Astrocyte of the hippocampus (primary cell): ENCODE results near the gene SAMD13.
"Not testable (repeated sequence)": the region's sequence is repeated elsewhere in the genome, so short reads cannot be mapped to it uniquely, and the experiment has no call there.

Experiments
- DNase-seq: peaks from one replicate; pipeline ENCODE4 v3.0.0; 2011; ENCODE audit warnings: low read depth, low spot score

Gene SAMD13

DNA sequence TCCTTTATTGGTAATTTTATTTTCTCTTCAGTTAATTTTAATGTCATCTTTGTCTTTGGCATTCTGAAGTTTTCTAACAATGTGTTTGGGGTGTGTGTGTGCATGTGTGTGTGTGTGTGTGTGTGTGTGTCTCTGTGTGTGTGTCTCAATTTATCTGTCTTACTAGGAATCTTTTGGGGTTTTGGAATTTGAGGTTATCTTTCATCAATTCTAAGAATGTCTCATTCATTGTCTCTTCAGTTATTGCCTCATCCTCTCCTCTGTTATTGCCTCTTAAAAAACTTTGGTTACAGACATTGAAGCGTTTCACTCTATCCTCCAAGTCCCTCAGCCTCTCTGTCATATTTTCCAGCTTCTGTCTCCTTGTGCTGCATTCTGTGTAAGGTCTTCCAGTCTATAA lies 18.1 kb upstream of the SAMD13 start:
- no peak for DNase-seq

DNA sequence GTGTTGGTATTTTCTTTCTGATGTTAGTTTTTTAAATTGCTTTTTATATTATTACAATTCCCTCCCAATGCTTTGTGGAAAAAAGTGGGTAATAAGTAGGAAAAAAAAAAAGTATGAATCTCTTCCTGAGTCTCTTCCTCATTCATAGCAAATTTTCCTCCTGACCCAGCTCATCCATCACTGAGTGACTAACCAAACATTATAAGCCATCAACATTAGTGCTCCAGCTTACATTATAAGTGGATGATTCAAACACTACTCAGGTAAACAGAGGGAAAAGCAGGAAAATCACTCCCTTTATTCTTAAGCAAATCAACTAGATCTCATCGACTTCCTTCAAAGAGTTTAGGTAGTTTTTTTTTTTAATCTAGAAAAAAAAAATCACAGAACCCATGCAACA lies 15.4 kb upstream of the SAMD13 start:
- no peak for DNase-seq

DNA sequence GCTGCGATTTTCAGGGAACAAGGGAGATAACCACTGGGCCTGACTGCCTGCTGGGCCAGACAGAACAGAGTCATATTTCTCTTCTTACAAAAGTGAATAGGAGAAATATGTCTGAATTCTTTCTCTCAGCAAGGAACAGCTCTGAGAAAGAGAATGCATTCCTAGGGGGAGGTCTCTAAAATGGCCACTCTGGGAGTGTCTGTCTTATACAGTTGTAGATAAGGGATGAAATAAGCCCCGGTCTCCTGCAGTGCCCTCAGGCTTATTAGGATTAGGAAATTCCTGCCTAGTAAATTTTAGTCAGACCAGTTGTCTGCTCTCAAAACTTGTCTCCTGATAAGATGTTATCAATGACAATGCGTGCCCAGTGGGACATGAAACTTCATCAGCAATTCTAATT lies 14.1 kb upstream of the SAMD13 start:
- not testable (repeated sequence) for DNase-seq

DNA sequence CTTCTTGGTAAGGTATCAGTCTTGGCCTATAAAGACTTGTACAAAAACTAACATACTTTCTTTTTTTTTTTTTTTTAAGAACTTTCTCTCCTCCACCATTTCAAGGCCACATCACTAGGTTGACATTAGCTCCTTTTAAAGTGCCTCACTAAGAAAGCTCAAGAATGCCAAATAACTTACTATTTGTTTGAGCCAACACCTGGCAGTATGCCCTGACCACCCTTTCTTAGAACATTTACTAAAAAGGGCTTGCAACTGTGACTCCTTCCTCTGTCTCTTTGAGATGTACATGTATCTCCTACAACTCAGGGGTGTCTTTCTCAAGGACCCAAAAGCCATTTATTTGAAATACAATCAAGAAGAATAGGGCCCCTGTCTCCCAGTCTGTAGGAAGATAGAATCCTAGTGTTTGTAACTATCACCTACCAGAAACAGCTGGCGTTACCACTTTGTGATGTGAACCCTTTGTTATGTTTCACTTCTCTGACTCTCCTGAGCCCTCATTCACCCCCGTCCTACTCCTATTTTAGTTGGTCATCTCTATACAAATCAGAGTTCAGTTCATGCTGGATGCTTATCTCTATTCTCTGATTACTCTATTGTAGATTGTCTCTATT lies 12.2 kb upstream of the SAMD13 start:
- DNase-seq = peak; percentile 60

DNA sequence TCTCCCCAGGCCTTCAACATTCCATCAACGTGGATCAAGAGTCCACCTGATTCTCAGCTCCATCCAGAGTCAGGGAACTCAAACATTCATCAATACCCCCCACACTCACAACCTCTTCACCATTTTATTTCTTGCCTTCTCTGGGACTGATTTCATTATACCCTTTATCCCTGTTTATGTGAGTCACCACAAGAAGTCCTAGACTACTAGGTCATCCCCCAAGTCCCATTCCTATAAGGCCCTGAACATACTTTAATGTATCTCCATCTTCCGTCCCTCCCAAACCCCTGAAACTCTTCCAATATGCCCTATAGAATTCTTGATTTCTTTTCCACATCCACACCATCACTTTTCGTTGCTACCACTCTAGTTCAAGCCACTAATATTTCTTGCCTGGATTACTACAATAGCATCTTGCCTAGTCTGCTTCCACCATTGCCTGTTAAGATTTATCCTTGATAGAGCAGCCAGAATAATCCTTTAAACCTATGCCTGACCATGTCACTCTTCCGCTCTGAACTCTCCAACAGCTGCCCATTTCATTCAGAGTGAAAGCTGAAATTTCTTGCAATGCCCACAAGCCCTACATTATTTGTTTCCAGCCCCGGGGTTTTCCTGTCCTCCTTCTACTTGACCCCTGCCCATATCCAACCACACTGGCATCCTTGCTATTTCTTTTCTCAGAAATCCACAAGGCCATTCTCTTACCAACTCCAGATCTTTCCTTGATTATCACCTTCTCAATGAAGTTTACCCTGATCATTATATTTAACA lies 9.4 kb upstream of the SAMD13 start:
- no peak for DNase-seq

DNA sequence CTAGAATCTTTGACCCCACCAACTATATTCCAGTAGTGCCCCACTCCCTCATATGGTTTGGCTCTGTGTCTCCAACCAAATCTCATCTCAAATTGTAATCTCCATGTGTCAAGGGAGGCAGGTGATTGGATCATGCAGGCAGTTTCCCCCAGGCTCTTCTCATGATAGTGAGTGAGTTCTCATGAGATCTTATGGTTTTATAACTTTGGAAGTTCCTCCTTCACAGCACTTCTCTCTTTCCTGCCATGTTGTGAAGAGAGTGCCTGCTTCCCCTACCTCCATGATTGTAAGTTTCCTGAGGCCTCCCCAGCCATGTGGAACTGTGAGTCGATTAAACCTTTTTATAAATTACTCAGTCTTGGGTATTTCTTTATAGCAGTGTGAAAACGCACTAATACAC lies 7.7 kb upstream of the SAMD13 start:
- DNase-seq = no peak

DNA sequence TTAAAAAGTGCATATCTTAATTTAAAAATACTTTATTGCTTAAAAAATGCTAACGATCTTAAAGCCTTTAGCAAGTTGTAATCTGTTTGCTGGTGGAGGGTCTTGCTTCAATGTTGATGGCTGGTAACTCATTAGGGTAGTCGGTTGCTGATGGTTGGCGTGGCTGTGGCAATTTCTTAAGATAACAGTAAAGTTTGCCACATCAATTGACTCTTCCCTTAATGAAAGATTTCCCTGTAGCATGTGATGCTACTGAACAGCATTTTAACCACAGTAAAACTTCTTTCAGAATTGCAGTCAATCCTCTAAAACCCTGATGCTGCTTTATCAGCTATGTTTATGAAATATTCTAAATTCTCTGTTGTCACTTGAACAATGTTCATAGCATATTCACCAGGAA lies 6.8 kb upstream of the SAMD13 start:
- DNase-seq = no peak

DNA sequence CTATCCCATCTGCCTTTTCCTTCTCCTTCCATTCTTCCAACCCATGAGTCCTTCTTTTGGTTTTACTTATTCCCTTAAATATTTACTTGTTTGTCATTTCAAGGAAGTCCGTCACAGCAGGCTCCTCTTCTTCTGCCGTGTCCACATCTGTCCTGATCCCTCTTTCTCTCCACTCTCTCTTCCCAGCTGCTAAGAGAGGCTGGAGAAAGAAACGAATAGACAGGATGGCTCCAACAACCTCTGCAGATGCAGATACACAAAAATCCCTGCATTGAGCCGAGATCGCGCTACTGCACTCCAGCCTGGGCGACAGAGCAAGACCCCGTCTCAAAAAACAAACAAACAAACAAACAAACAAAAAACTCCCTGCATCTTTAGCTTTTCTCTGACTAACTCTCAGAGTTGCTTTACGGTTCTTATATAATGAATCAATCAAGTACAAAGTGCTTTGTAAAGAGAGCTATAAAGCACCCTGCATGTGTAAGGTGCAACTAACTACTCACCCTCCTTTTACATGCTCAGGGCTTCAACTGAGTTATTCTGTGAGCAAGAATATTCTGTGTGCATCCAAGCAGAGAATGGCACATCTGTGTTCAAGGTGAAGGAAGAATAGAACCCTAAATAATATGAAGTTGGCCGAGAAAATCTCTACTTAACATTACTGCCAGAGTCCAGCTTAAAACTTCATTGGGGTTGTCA lies 3.8 kb upstream of the SAMD13 start:
- no peak for DNase-seq

DNA sequence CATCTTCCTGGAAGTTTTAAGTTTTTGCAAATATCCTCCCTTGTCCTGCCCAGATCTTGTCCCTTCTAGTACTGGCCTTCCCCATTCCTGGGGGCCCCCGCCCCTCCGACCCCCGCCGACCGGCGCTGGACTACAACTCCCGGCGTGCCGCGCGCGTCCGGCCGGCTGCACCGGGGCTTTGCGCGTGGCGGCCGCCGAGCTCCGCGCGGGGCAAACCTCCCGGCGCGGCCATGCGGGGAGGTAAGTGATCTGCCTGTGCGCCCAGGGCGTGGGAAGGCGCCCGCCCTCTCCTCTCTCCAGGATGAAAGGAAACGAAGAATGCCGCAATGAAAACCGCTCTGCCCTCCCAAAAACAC lies 3.2 kb upstream of the SAMD13 start:
- peak; percentile 76 for DNase-seq

DNA sequence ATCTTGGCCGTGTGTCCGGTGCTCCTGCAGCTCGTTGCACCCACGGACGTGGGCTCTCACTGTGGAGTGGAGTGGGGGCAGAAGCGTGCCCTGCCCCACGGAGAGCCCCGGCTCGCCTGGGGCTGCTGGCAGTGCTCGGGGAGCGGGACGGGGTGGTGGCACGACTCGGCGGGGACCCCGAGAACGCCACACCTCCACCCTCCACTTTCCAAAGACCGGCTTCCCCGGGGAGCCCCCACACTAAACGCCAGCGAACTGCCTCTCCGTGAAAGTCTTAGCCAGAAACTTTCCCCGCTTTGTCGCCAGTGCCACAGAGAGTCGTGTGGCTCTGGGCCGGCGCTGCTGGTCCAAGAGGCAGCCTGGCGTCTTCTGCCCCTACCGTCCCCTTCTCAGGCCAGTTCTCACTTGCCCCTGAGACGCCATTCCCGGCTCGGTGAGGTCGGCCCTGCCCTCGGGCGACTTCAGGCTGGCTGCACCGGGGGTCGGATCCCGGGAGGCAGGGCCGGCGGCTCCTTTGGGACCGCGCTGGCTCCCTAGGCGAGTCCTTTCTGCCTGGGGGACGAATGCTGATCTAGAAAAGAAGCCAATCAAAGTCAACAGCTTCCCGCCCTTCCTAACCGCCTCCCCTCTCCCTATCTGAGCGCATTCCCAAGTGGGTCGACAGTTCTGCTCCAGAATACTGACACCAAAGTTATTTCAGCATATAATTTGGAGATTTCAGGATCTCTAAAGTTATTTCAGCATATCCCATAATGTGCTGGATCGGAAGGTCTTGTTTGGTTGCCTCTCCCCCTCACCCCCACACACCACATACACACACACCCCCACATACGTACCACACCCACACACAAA lies 2.6 kb upstream of the SAMD13 start:
- DNase-seq = peak; percentile 69

DNA sequence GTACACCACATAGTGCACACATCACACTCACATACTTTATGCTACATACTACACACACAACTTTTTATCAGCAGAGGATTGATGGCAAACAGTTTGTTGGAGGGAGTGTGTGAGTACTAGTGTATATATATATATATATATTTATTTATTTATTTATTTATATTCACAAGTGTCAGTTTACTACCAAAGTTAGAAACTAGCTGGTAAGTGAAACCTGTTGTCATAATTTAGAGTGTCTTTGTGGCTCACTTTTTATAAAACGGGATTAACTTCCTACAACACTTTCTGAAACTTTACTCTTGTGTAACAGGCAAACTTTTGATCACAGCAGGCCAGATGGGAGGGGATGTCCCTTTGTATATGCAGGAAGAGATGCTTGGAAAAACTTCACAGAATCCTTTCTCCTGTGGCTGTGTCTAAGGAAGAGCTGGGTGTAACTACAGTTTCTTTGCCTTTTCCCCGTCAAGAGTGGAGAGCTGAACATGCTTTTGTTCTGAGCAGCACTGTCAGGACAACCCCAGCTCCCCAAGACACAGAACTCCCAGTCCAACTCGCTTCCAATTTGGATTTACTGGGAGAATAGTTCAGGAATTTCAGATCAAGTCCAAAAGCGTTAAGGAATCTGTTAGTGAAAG lies 1.9 kb upstream of the SAMD13 start:
- peak; percentile 30 for DNase-seq

DNA sequence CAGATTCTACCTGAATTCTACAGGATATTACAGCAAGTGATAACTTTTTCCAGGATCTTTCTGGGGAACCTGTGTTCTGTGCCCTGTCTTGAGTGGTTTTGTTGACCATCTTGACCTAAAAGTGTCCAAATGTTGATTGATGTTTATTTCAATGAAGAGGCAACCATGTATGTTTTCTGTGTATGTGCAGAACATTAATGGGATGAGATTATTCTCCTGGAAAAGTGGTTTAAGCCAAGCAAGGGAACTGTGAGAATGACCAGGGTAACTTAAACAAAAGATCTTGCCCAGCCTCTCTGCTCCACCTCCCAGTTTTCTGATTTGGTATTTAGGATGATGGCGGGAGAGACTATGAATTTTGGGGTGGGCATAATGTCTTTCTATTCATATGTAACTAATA lies 1.0 kb upstream of the SAMD13 start:
- DNase-seq = no peak

DNA sequence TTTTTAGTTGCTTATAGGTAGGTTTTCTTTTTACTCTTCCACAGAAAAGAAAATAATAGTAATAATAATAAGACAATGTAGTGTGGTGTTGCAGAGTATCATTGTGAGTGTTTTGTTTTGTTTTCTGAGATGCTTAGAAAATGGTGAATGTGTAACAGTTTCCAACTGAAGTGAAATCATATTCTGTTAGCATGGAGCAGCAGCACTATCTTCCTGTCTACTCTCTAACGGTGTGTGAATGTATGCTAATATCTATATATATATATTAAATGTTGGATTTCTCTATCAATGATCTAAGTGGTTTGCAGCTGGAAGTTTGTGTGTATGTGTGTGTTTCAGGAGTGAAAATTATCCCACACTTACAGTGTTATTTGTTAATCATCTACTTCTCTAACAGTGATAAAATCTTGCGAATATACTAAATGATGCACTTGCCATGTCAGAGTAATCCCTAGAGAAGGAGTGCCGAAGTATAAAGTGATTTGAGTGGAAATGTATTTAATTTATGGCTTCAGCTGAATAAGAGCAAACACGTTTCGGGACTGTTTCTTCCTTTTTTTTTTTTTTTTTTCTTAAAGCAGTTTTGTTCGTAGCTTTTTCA lies 377 bp downstream of the SAMD13 start:
- no peak for DNase-seq

DNA sequence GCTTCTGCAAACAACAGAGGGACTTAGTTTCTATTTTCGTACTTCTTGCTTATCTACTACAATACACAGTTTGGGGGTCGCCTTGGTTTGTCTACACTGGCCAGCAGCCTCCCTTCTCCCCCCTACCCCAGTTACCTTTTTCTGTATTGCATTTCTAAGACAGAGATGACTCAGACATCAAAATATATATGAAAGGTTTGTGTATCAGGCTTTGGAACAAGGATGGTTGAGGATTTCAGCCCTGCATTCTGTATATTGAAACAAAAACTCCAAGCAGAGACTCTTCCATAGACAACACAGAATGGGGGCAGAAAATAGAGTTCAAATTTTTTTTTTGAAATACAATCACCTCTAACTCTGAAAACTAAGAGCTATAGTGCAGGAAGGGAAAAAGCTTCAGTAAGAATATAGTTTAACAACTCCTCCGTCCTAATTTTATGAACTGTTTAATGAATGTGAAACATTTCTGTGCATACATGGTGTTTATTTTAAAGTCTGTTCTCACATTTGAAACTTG lies 1.9 kb downstream of the SAMD13 start:
- no peak for DNase-seq

DNA sequence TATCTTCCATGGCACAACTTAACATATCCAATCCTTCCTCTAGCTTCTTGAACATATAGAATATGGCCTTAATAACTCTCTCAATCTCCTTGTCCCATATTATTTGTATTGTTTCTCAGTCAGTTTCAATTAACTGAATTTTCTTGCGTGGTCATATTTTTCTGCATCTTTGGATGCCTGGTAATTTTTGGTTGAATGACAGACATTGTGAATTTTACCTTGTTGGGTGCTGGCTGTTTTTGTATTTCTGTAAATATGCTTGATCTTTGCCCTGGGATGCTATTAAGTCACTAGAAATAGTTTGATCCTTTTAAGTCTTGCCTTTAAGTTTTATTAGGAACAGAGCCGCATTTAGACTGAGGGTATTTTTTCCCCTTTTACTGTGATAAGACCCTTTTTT lies 5.9 kb downstream of the SAMD13 start:
- no peak for DNase-seq

DNA sequence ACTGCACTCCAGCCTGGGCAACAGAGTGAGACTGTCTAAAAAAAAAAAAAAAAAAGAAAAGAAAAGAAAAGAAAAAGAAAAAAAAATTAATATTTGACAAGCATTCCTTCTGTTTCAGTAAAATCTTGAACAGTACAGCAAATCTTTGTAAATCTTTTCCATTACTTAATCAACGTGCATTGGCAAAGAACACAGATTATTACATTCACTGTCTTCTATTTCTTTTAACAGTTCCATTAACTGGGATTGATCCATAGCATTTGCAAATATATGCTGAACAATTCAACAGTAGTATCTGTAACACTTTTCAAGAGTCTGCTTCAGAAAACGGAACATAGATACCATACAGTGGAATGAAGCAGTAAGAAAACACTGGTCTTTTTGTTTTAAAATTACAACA lies 9.8 kb downstream of the SAMD13 start:
- DNase-seq = no peak

DNA sequence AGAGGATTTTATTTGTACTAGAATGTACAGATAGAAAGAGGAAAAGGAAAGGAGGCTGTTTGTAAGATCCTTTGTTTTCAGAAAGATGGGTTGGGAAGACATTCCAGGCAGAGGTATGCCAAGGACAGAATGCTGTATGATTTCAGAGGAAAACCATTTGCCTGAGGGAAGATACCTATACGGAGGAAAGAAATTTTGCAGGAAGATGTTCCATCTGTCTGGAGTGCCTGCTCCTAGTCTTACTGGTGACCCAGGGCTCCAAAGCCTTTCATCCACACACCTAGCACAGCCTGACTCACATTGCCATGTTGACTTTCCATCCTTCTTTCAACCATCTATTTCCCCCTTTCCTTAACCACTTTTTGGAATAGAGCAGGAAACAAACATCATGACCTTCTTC lies 18.2 kb downstream of the SAMD13 start:
- DNase-seq = no peak

DNA sequence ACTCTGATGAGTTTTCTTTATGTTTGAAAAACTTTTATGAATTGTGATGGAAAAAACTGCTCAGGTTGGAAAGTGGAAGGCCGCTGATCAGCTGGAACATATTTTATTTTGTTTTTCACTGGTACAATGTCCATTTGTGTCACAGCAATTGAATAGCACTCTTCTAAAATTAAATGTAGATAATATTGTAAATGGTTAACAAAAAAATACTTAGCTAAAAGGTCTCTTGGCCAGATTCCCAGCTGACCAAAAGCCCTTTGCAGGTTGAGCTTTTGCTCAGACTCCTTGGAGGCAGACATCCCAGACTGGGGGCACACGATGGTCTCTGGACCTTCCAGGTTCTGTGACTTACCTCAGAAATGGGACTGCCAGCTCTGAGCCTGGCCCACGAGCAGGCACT lies 26.3 kb downstream of the SAMD13 start:
- no peak for DNase-seq

DNA sequence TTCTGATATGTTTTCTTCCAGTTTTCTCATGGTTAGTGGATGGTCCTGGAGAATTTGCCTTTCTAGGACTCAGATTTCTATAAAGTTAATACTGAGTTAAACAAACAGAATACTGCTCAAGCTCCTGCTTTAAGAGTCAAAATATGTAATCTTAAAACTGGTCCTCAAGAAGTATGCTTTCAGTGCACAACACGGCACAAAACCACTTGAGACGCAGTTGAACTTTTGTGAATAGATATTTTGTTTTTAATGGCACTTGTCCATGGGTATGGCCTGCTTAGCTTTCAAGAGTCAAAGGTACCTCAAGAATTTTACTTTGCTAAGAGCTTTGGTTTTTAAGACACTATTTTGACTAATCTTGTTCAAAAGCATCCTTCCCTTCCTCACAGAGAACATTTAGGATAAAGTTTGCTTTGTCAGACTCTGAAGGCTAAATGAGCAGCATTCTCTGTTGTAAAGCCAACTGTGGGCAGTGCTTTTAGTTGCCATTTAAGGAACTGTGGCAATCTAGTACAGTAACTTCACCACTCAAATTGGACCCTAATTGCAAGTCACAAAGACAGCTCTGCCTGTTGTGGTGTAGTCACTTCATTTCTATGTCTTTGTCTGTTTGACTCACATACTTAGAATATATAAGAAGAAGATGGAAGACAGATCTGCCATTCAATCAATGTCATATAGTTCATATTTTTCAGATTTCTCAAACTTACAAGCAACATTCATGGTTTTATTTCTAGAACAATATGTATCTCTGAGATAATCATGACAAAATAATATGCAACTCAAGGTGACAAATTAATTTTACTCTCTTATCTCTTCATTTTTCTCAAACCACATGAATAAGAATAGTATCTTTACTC lies 28.8 kb downstream of the SAMD13 start:
- peak; percentile 75 for DNase-seq

DNA sequence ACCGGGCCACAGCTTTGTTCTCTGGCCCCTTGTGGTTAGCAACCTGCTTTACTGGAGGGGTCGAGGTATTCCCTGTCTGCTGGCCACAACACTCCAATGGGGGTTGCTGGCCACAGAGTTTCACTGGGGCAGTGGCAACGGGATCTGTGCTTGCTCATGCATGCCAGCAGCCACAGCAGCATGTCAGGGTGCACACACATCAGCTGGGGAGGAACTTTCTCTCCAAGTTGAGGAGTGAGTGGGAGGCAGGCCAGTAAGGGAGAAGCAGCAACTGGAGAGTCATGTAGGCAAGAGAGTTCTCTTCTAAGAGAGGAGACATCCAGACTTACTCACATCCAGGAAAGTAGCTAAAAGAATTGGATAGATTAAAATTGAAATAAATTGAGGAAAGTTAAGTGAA lies 38.0 kb downstream of the SAMD13 start:
- no peak for DNase-seq
